Fibroblast of villous mesenchyme (primary cell): ENCODE results near the gene VSNL1. TPM values are rescaled to one million over a fixed set of nuclear protein-coding genes. Genes with fewer than 3 reads are reported as not detected.
A peak's percentile ranks its signal among the peaks of the same experiment; 100 is the strongest.

Experiments used
- DNase-seq: peaks from one replicate; pipeline ENCODE4 v3.0.0-alpha.2; 2010; ENCODE audit warnings: low read depth
- H3K4me3 ChIP-seq: 2 replicates; pipeline ENCODE4 v1.5.1; 2011; ENCODE audit warnings: low read depth, mild to moderate bottlenecking, low read length
- CTCF ChIP-seq: IDR thresholded peaks from 2 replicates; pipeline ENCODE4 v1.5.1; 2012; ENCODE audit warnings: low read depth, mild to moderate bottlenecking, low read length; ENCODE audit not compliant: insufficient read depth
- total RNA-seq: library from RNA; depleted of rRNA; stranded (reverse); fragments of >200 nt; gene quantifications from 2 replicates; pipeline ENCODE4 v1.2.3, GENCODE V29; 2012

VSNL1 gene
- total RNA-seq, 1 donor, result 0.86 TPM

DNA sequence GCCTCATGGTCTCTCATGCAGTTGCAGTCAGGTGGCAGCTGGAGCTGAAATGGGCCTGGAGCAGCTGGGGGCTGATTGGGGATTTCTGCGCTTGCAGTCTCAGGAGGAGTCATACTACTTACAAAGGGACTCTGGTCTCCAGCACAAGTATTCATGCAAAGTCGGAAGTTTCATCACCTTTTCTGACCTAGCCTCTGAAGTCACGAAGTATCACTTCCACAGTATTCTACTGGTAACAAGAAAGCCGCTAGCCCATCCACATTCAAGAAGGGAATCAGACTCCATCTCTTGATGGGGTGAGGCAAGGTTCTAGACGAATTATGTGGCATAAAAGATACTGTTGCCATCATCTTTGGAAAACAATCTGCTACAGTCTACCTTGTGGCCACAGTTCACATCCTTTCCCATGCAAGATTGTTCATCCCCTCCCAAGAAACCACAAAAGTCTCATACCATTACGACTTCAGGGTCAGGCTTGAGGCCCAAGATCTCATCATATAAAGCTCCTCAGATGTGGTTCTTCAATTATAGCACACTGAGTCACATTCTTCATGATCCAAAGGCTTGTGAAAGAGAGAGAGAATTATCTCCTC lies 117.9 kb downstream of the VSNL1 start:
- DNase-seq, result peak; percentile 19
- no peak for TF ChIP-seq CTCF
- no peak overlapping the region for H3K4me3 ChIP-seq

GRCh38 chr2:17660219-17660618 lies 119.7 kb downstream of the VSNL1 start:
- no peak for DNase-seq
- TF ChIP-seq CTCF, result no peak

DNA sequence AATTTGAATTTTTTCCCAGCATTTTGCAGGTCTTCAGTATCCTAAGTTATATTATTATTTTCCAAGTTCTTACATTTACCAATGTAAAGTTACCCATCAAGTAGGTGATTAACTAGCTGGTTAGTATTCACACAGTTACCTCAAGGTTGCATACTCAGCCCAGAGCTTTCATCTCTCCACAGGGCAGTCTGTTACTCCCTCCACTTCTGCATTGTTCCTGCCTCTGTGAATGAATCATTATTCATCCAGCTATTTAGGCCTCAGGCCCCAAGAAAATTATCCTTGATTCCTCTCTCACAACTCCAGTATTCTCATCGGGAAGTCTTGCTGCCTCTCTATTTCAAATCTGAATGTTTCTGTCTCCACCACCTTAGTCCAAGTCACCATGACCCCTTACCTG lies 121.0 kb downstream of the VSNL1 start:
- H3K4me3 ChIP-seq, result no peak overlapping the region
- DNase-seq, result no peak
- no peak for TF ChIP-seq CTCF

More at GRCh38 chr2:17660219-17660618, 119.7 kb downstream of the VSNL1 start:
- H3K4me3 ChIP-seq, result no peak overlapping the region

DNA sequence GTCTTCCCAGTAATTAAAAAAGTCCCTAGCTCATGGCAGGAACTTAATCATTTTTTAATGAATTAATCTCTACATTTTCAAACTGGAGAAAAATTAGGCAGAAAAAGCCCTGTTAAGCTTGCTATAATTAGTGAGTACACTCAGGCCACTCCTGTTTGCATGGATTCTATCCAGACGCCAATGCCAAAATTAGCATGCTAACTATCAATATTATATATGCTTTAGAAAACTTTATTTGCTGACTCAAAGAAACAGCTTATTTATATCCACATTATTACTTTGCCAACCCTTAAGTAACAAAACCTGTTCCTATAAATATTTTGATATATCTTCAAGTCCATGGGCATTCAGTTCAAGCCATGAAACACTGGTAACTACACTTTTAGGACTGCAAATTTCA lies 122.2 kb downstream of the VSNL1 start:
- TF ChIP-seq CTCF, result no peak
- no peak for DNase-seq
- H3K4me3 ChIP-seq, result no peak overlapping the region

- no peak for DNase-seq
- TF ChIP-seq CTCF, result no peak
- H3K4me3 ChIP-seq, result no peak overlapping the region
These were observed 124.0 kb downstream of the VSNL1 start for GRCh38 chr2:17664534-17664933.

DNA sequence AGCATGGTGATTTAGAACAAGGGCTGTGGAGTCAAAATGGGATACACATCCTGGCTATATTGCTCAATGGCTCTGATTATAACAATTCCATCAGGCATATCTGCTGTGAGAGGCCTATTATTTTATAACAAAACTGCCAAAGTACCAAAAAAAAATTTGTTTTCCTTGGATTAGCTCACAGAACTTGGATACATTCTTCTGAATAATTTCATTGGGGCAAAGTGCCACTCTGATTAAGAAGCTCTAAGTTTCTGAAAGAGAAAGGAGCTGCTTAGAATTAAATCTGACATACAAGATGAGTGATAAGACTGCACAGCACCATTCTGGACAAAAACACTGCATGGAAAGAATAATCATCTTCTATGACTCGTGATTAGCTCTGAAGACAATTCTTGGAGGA lies 127.4 kb downstream of the VSNL1 start:
- H3K4me3 ChIP-seq, result no peak overlapping the region
- no peak for DNase-seq
- TF ChIP-seq CTCF, result no peak
